CD4-positive, alpha-beta T cell (primary cell): ENCODE data around the gene NUDT12. TPM values are rescaled to one million over a fixed set of nuclear protein-coding genes. Genes with fewer than 3 reads are reported as not detected.

Experiments used
- ATAC-seq: fragments of 200-7000 bp; cut with Tn5 transposase; one replicate; pipeline ENCODE4 v1.10.0; 2022; ENCODE audit warnings: mild to moderate bottlenecking; ENCODE audit not compliant: poor library complexity
- CTCF ChIA-PET: fragments of 350-600 bp; sonication (Branson Sonifier 250); formaldehyde crosslinking; loops from one replicate; lab custom pipeline; 2021; ENCODE audit warnings: antibody characterized with exemption, inconsistent platforms; lab: Charles Lee
- POLR2A ChIA-PET: fragments of 350-600 bp; sonication (Branson Sonifier 250); formaldehyde crosslinking; loops from one replicate; lab custom pipeline; 2021; ENCODE audit warnings: antibody characterized with exemption, inconsistent platforms; lab: Charles Lee
- DNase-seq, 14 experiments: peaks; one replicate each; pipeline ENCODE4 v3.0.0-alpha.2; 2013 to 2020; ENCODE audit warnings: mixed read lengths in 2 of 14
- H3K27ac ChIP-seq, 2 donors: one replicate each; pipeline versions ENCODE4 v1.5.1 to v1.7.0; 2013; ENCODE audit warnings: low read length in 2 of 2, low read depth in 1 of 2, mild to moderate bottlenecking in 1 of 2
- H3K27me3 ChIP-seq, 2 experiments: 1 replicate in 1 of 2; 2 replicates in 1 of 2; pipeline versions ENCODE4 v1.6.1 to v1.7.0; 2013; ENCODE audit warnings: low read length in 2 of 2, control low read depth in 1 of 2, mild to moderate bottlenecking in 1 of 2, moderate library complexity in 1 of 2; ENCODE audit not compliant: insufficient read depth in 2 of 2, control insufficient read depth in 1 of 2
- H3K36me3 ChIP-seq: one replicate; pipeline ENCODE4 v1.6.1; 2013; ENCODE audit warnings: low read length, control low read depth; ENCODE audit not compliant: insufficient read depth
- H3K4me1 ChIP-seq: one replicate; pipeline ENCODE4 v1.6.1; 2013; ENCODE audit warnings: low read length, control low read depth; ENCODE audit not compliant: insufficient read depth
- H3K4me3 ChIP-seq: one replicate; pipeline ENCODE4 v1.5.1; 2013; ENCODE audit warnings: mild to moderate bottlenecking, low read length, moderate library complexity
- H3K9me3 ChIP-seq, 2 experiments: 1 replicate in 1 of 2; 2 replicates in 1 of 2; pipeline versions ENCODE4 v1.6.1 to v1.7.0; 2013; ENCODE audit warnings: low read length in 2 of 2, mild to moderate bottlenecking in 2 of 2, control low read depth in 1 of 2, moderate library complexity in 1 of 2; ENCODE audit not compliant: control insufficient read depth in 1 of 2, insufficient read depth in 1 of 2
- H3K27ac Mint-ChIP-seq: one replicate; pipeline ENCODE4 v1.8.0; 2020; ENCODE audit warnings: mixed read lengths
- H3K27me3 Mint-ChIP-seq: one replicate; pipeline ENCODE4 v1.8.0; 2021; ENCODE audit warnings: mixed read lengths
- H3K36me3 Mint-ChIP-seq: one replicate; pipeline ENCODE4 v1.8.0; 2021; ENCODE audit warnings: low read depth, mixed read lengths
- H3K4me1 Mint-ChIP-seq: one replicate; pipeline ENCODE4 v1.8.0; 2021; ENCODE audit warnings: low read depth, mixed read lengths
- H3K4me3 Mint-ChIP-seq: one replicate; pipeline ENCODE4 v1.8.0; 2020; ENCODE audit warnings: mild to moderate bottlenecking, mixed read lengths
- H3K9me3 Mint-ChIP-seq: one replicate; pipeline ENCODE4 v1.8.0; 2020; ENCODE audit warnings: mixed read lengths
- intact Hi-C, 2 experiments: fragments of 100-400 bp; cut with DNase I in 1 of 2; cut with micrococcal nuclease in 1 of 2; formaldehyde crosslinking; loops; one replicate each; pipeline versions ENCODE4 v1.15.1 to v1.9.0; 2023 to 2025; cut with DNase I, micrococcal nuclease
- total RNA-seq, 174 experiments: library from RNA in 2 of 174; stranded (reverse) in 2 of 174; gene quantifications; one replicate each; pipeline ENCODE4 v1.2.3 and lab custom pipeline; 2021 to 2026
- TF ChIP-seq, protein P1 (sequence below): fragments of 200-600 bp; IDR thresholded peaks from one replicate; pipeline ENCODE4 v1.8.0; 2022; ENCODE audit warnings: antibody characterized with exemption, mild to moderate bottlenecking

The NUDT12 gene
- total RNA-seq, 2 experiments from 2014 or later, result 1.0 to 1.4 TPM

- Histone ChIP-seq H3K27ac (no peak overlapping the region), H3K4me1 (no peaks in the 10 kb centered on the region), H3K4me3 (no peak overlapping the region), H3K27me3 (no peaks in the 10 kb centered on the region), H3K36me3 (no peaks in the 10 kb centered on the region), H3K9me3 (no peaks in the 10 kb centered on the region)
- Mint-ChIP-seq H3K27ac (no peak overlapping the region), H3K27me3 (peaks cover 5% of the 10 kb centered on the region), H3K9me3 (no peaks in the 10 kb centered on the region), H3K4me3 (no peak overlapping the region), H3K4me1 (no peaks in the 10 kb centered on the region), H3K36me3 (no peaks in the 10 kb centered on the region)
- intact Hi-C loops, result no loop called here
- ChIA-PET CTCF (no interaction called here), POLR2A (no interaction called here)
- no peak for ATAC-seq
- DNase-seq, result no peak
- TF ChIP-seq, protein P1, sequence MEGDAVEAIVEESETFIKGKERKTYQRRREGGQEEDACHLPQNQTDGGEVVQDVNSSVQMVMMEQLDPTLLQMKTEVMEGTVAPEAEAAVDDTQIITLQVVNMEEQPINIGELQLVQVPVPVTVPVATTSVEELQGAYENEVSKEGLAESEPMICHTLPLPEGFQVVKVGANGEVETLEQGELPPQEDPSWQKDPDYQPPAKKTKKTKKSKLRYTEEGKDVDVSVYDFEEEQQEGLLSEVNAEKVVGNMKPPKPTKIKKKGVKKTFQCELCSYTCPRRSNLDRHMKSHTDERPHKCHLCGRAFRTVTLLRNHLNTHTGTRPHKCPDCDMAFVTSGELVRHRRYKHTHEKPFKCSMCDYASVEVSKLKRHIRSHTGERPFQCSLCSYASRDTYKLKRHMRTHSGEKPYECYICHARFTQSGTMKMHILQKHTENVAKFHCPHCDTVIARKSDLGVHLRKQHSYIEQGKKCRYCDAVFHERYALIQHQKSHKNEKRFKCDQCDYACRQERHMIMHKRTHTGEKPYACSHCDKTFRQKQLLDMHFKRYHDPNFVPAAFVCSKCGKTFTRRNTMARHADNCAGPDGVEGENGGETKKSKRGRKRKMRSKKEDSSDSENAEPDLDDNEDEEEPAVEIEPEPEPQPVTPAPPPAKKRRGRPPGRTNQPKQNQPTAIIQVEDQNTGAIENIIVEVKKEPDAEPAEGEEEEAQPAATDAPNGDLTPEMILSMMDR, result no peak
These were observed 30.4 kb downstream of the NUDT12 start for GRCh38 chr5:103532086-103532734.

GRCh38 chr5:103526164-103526915 is 36.2 kb downstream of the NUDT12 start:
- no peaks in the 10 kb centered on the region for H3K9me3 Mint-ChIP-seq

DNA sequence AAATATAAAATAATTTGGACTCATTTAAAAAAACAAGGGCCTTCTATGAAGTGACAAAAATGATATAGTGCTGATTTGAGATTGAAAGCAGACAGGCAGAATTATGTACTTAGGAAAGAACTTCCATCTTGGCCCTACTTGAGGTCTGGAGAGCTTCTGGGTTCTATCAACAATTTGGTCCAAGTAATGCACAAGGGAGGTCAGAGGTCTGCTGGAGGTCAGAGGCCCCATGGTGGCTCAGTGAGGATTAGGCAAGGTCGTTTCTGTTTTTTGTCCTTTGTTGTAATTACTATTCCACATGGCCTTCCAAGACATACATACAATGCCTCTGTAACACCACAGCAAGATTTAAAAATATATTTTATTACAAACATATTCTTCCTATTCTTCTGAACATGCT is 37.2 kb downstream of the NUDT12 start:
- intact Hi-C loops, result no loop called here
- Mint-ChIP-seq H3K4me3 (no peak overlapping the region), H3K9me3 (no peaks in the 10 kb centered on the region), H3K27me3 (no peaks in the 10 kb centered on the region), H3K27ac (no peak overlapping the region), H3K4me1 (peaks cover 4% of the 10 kb centered on the region), H3K36me3 (no peaks in the 10 kb centered on the region)
- no peak overlapping the region for H3K27ac ChIP-seq
- POLR2A ChIA-PET, result no interaction called here
- ATAC-seq, result no peak
- H3K4me1 ChIP-seq, result no peaks in the 10 kb centered on the region
- CTCF ChIA-PET, result no interaction called here
- no peaks in the 10 kb centered on the region for H3K36me3 ChIP-seq
- H3K27me3 ChIP-seq, result no peaks in the 10 kb centered on the region
- no peak for DNase-seq
- TF ChIP-seq, protein P1, result no peak
- H3K4me3 ChIP-seq, result no peak overlapping the region
- no peaks in the 10 kb centered on the region for H3K9me3 ChIP-seq

More at GRCh38 chr5:103526164-103526915, 36.2 kb downstream of the NUDT12 start:
- TF ChIP-seq, protein P1, result no peak
- H3K27ac Mint-ChIP-seq, result no peak overlapping the region
- no peaks in the 10 kb centered on the region for H3K36me3 Mint-ChIP-seq
- H3K36me3 ChIP-seq, result no peaks in the 10 kb centered on the region
- CTCF ChIA-PET, result no interaction called here
- H3K4me1 ChIP-seq, result no peaks in the 10 kb centered on the region
- no peak overlapping the region for H3K27ac ChIP-seq
- ATAC-seq (no peak), DNase-seq (no peak)
- H3K27me3 Mint-ChIP-seq, result no peaks in the 10 kb centered on the region
- no peak overlapping the region for H3K4me3 Mint-ChIP-seq
- POLR2A ChIA-PET, result no interaction called here
- H3K4me3 ChIP-seq, result no peak overlapping the region
- intact Hi-C loops, result no loop called here
- no peaks in the 10 kb centered on the region for H3K27me3 ChIP-seq
- H3K4me1 Mint-ChIP-seq, result peaks cover 4% of the 10 kb centered on the region
- no peaks in the 10 kb centered on the region for H3K9me3 ChIP-seq
